Measurements from ENCODE around the gene ENKUR.
"Not testable (repeated sequence)": the region's sequence is repeated elsewhere in the genome, so short reads cannot be mapped to it uniquely, and the experiment has no call there.

Gene ENKUR

GRCh38 chr10:25023278-25023677 lies 7.3 kb upstream of the ENKUR start:
- DNase-seq (ENCODE audit: low read depth, low spot score): peak; percentile 79

- no peak for DNase-seq (ENCODE audit: low read depth, low spot score)
Observed at GRCh38 chr10:25018703-25019102, 2.7 kb upstream of the ENKUR start.

GRCh38 chr10:25017661-25018060 lies 1.7 kb upstream of the ENKUR start:
- no peak for DNase-seq (ENCODE audit: low read depth, low spot score)

GRCh38 chr10:25017154-25017590 lies 1.2 kb upstream of the ENKUR start:
- no peak for DNase-seq (ENCODE audit: low read depth, low spot score)

DNA sequence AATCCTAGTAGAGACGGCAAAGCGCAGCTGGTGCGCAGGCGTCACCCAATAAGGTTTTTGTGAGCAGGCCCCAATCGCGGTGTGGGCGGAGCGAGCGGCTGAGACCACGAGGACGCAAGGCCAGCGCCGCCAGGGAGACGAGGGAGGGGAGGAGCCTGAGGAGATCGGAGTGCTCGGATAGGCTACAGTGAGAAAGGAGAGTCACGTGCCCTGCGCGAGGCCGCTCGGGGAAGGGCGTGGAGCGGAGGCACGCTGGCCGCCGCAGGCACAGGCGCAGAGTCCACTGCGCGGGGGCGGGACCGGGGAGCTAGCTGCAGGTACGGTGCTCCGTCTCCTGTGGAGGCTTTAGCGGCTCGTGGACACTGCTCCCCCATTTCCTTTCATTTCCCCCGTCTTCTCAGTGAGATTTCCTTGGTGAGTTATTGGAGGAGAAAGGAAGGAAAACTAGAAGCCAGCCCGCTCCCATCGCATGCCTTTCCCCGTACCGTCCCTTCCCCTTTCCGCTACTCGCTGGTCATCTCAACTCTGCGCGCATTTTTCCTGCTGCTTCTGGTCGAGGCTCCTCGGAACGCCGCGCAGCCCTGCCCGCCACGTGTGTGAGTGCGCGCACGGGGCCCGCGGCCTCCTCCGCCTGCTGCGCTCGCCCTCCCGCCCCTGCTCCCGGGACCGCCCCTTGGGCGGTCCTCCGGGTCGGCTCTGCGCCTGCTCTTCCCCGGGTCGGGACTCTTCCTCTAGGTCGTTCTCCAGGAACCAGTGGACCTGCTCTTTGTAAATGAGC lies 607 bp upstream of the ENKUR start, which contains the start of gene THNSL1:
TSS of gene THNSL1 (plus strand) at position 237 of the 778 bp plus-strand sequence. CDS start 6,612 bp downstream, outside the sequence.
- peak; percentile 95 for DNase-seq (ENCODE audit: low read depth, low spot score)

- DNase-seq (ENCODE audit: low read depth, low spot score): no peak
Observed at GRCh38 chr10:25014579-25014978, 1.4 kb downstream of the ENKUR start.

GRCh38 chr10:25011591-25011990 lies 4.4 kb downstream of the ENKUR start:
- DNase-seq (ENCODE audit: low read depth, low spot score): not testable (repeated sequence)

GRCh38 chr10:24998044-24998443 lies 17.9 kb downstream of the ENKUR start:
- no peak for DNase-seq (ENCODE audit: low read depth, low spot score)

GRCh38 chr10:24995072-24995471 lies 20.9 kb downstream of the ENKUR start:
- DNase-seq (ENCODE audit: low read depth, low spot score): no peak

GRCh38 chr10:24993237-24993958 lies 22.6 kb downstream of the ENKUR start:
- no peak for DNase-seq (ENCODE audit: low read depth, low spot score)

DNA sequence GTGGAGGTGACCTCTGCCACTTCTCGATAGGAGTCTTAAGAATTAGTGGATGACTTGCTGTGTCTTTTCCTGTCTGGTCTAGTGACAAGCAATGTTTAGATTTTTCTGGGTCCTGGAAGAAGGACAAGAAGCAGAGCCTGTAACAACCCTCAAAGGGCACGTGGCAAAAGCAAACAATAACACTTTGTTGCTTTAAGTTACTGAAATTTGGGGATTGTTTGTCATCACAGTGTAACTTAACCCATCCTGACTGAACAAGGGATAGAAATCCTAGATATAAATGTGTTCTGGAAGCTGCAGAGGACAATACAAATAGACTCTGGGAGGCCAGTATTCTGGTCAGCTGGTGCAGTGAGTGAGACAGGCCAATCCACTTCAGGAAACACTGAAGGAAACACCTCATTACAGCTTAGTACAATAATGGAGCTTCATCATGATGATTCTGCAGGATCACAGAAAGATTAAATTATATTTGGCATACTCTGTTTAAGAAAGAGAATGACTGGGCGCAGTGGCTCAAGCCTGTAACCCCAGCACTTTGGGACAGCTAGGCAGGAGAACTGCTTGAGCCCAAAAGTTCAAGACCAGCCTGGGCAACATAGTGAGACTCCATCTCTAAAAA lies 23.3 kb downstream of the ENKUR start:
- no peak for DNase-seq (ENCODE audit: low read depth, low spot score)

DNA sequence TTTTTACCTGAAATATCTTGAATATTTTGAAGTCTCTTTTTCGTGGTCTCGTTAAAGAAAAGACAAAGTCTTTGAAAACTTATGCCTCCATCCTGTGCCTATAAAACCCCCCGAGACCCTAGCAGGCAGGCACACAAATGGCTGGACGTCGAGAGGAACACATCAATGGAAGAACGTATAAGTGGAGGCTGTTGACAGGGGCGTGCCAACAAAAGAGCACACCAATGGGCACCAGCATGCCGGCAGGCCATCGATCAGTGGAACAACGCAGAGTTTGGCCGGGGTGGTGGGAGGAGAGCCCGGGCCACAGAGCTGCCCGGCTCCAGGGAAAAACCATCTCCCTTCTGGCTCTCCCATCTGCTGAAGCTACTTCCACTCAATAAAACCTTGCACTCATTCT lies 24.7 kb downstream of the ENKUR start:
- no peak for DNase-seq (ENCODE audit: low read depth, low spot score)

- no peak for DNase-seq (ENCODE audit: low read depth, low spot score)
Observed at GRCh38 chr10:24989867-24990266, 26.1 kb downstream of the ENKUR start.

DNA sequence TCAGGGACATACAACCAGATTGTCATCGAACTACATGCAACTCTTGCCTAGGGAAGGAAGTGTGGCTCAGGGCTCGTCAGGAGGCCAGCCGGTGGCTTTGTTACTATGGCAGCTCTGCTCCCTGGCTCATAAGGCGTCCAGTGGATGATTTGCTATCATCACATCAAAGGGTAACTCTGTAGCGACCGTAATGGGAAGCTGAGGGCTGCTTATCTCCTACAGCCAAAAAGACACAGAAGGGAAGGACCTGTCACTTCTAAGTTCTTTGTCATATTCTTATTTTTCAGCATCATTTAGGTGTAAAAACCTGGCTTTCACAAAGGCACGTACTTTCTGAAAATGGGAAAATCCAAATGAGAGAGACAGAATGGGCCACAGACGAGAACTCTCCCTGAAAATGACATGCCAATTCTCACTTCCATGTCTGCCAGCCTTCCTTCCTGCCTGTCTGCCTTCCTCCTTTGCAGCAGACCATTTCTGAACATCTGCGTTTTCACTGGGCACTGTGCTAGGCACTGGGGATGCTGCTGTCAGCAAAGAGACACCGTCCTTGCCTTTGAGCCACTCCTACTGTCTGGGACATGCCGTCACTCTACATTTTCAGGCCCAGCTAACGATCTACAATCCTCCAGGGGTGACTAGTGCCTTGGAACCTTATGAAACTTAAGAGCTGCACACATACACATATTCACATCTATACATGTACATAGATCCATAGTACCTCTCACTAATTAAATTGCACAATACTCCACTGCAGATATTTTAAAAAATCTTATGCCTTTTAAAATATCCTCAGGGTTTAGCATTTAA lies 26.9 kb downstream of the ENKUR start:
- DNase-seq (ENCODE audit: low read depth, low spot score): no peak

GRCh38 chr10:24984906-24985305 lies 31.1 kb downstream of the ENKUR start:
- DNase-seq (ENCODE audit: low read depth, low spot score): no peak

DNA sequence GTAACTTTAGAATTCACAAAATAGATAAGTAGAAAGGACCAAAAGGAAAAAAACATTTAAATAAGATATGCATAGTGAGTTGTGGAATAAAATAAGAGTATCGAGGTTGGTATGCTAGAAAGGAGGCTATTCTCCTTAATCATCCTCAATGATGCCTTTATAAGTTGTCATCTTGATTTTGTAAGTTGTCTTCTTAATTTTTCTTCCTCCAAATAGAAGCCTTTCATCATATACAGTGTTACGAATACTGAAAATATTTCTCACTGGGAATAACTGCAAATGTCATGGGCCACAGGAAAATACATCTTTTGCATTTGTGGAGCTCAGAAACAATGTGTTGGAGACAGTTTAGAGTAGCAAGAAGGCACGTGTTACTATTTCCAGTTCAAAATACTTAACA lies 32.0 kb downstream of the ENKUR start:
- DNase-seq (ENCODE audit: low read depth, low spot score): no peak

DNA sequence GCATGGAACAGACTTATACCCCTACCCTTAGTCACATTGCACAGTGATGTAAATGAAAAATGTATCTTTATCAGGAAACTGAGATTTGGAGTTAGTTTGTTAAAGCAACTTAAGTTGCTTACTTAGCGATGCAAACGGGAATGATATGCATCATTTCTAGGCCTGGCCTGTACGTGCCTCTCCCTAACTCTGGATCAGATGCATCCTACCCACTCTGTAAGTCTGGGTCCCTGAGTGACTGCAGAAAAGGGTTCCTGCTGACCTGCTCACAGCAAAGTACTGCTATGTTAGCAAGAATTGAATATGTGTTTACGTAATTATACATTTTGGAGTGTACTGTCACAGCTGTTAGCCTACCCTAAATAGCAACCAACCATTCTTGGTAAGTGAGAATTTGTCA lies 32.8 kb downstream of the ENKUR start:
- no peak for DNase-seq (ENCODE audit: low read depth, low spot score)

- DNase-seq (ENCODE audit: low read depth, low spot score): no peak
Observed at GRCh38 chr10:24982319-24983112, 33.4 kb downstream of the ENKUR start.

DNA sequence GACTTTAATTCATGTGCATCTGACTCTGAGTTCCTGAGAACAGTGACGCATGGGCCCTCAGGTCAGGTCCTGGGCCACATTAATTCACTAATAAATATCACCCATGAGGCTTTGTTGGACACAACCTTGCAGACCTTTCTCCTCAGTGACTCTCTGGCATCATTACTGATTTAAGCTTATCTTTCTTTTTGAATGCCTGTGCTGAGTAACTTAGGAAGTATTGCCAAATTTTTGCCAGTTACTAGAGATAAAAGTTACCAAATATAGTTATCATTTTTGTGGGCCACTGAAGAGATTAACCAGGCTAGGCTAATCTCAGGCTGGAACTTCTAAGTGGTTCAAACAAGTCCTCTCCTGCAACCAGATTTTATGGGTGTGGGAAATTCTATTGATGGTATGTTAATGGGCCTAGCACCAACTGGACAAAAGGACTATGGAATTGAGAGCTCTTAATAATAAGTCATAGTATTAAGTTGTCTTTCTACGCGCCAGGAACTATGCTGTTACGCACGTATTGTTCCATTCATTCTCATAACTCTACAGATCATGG lies 34.7 kb downstream of the ENKUR start:
- no peak for DNase-seq (ENCODE audit: low read depth, low spot score)

DNA sequence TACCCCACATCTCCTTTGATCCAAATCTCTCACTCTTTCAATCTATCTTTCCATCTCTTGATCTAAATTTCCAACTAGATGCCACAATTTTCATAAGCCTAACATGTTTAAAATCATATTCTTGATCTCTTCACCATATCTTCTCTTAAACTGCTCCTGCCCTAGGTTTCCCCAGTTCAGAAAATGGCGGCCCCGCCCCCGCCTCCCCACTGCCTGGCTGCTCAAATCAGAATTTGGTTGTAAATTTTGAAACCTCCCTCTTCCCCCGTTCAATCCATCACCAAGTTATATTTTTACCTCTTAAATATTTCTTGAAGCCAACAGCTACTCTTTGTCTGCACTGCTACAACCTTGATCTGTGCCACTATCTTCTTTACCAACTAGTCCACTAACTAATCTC lies 36.3 kb downstream of the ENKUR start:
- DNase-seq (ENCODE audit: low read depth, low spot score): no peak

GRCh38 chr10:24974976-24975375 lies 41.0 kb downstream of the ENKUR start:
- DNase-seq (ENCODE audit: low read depth, low spot score): no peak

Measured in brain pericyte (primary cell).